WERI-Rb-1 (cell line): ENCODE results near the gene NCKAP5L.

Experiments
- DNase-seq: peaks from one replicate; pipeline ENCODE4 v3.0.0-alpha.2; 2020
- H3K27ac ChIP-seq: fragments of 250-450 bp; sonication (Bioruptor Pico); 2 replicates; pipeline ENCODE4 v1.5.1; 2020; ENCODE audit warnings: mild to moderate bottlenecking, moderate library complexity
- H3K27me3 ChIP-seq: fragments of 250-450 bp; sonication (Bioruptor Pico); 2 replicates; pipeline ENCODE4 v1.5.1; 2021; ENCODE audit warnings: mild to moderate bottlenecking, low read depth, moderate library complexity; ENCODE audit not compliant: insufficient read depth, severe bottlenecking
- H3K36me3 ChIP-seq: fragments of 250-450 bp; sonication (Bioruptor Pico); 2 replicates; pipeline ENCODE4 v1.5.1; 2020; ENCODE audit warnings: mild to moderate bottlenecking, moderate library complexity
- H3K4me3 ChIP-seq: 2 replicates; pipeline ENCODE4 v1.5.1; 2011; ENCODE audit warnings: low read depth, mild to moderate bottlenecking, control low read depth, low read length
- H3K9me3 ChIP-seq: fragments of 250-450 bp; sonication (Bioruptor Pico); 2 replicates; pipeline ENCODE4 v1.5.1; 2021; ENCODE audit warnings: mild to moderate bottlenecking, moderate library complexity; ENCODE audit not compliant: severe bottlenecking
- TF ChIP-seq, protein P1 (sequence below): IDR thresholded peaks from 2 replicates; pipeline ENCODE4 v1.5.1; 2011; ENCODE audit warnings: low read depth, mild to moderate bottlenecking, control low read depth, inconsistent platforms, low read length

NCKAP5L gene

DNA sequence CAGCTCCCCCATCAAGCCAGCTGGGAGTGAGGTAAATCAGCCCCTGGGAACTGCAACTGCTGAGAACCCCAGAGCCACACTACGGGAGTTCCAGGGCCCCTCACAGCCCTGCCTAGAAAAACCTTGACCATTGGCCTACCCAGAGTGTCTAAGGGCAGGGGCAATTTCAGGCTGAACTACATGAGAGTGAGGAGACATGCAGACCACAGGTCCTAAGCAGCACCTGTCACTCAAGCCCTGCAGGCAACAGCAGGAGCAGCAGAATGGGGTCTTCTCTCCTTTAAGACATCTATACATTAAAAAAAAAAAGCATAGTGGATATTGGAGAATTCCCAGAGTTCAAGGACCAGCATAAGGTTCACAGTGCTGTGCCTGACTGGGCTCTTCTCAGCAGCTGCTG is 4.9 kb downstream of the NCKAP5L start:
- Histone ChIP-seq H3K36me3 (no peaks in the 10 kb centered on the region), H3K27ac (no peak overlapping the region), H3K4me3 (no peak overlapping the region), H3K27me3 (no peaks in the 10 kb centered on the region), H3K9me3 (no peaks in the 10 kb centered on the region)
- TF ChIP-seq, protein P1, sequence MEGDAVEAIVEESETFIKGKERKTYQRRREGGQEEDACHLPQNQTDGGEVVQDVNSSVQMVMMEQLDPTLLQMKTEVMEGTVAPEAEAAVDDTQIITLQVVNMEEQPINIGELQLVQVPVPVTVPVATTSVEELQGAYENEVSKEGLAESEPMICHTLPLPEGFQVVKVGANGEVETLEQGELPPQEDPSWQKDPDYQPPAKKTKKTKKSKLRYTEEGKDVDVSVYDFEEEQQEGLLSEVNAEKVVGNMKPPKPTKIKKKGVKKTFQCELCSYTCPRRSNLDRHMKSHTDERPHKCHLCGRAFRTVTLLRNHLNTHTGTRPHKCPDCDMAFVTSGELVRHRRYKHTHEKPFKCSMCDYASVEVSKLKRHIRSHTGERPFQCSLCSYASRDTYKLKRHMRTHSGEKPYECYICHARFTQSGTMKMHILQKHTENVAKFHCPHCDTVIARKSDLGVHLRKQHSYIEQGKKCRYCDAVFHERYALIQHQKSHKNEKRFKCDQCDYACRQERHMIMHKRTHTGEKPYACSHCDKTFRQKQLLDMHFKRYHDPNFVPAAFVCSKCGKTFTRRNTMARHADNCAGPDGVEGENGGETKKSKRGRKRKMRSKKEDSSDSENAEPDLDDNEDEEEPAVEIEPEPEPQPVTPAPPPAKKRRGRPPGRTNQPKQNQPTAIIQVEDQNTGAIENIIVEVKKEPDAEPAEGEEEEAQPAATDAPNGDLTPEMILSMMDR = no peak
- no peak for DNase-seq

GRCh38 chr12:49821373-49822287 is 6.6 kb downstream of the NCKAP5L start:
- no peak overlapping the region for H3K4me3 ChIP-seq
- H3K27ac ChIP-seq = peak overlapping the region; percentile 48
- DNase-seq = no peak
- TF ChIP-seq, protein P1 = no peak
- no peaks in the 10 kb centered on the region for H3K27me3 ChIP-seq
- H3K36me3 ChIP-seq = no peaks in the 10 kb centered on the region
- H3K9me3 ChIP-seq = no peaks in the 10 kb centered on the region

GRCh38 chr12:49819786-49820185 is 8.4 kb downstream of the NCKAP5L start:
- TF ChIP-seq, protein P1 = no peak
- Histone ChIP-seq H3K4me3 (no peak overlapping the region), H3K27me3 (no peaks in the 10 kb centered on the region), H3K36me3 (no peaks in the 10 kb centered on the region), H3K27ac (no peak overlapping the region), H3K9me3 (no peaks in the 10 kb centered on the region)
- DNase-seq = no peak

GRCh38 chr12:49818241-49818895 is 9.8 kb downstream of the NCKAP5L start:
- no peaks in the 10 kb centered on the region for H3K36me3 ChIP-seq
- no peak overlapping the region for H3K27ac ChIP-seq
- DNase-seq = no peak
- no peak overlapping the region for H3K4me3 ChIP-seq
- TF ChIP-seq, protein P1 = no peak
- H3K27me3 ChIP-seq = no peaks in the 10 kb centered on the region
- H3K9me3 ChIP-seq = no peaks in the 10 kb centered on the region

DNA sequence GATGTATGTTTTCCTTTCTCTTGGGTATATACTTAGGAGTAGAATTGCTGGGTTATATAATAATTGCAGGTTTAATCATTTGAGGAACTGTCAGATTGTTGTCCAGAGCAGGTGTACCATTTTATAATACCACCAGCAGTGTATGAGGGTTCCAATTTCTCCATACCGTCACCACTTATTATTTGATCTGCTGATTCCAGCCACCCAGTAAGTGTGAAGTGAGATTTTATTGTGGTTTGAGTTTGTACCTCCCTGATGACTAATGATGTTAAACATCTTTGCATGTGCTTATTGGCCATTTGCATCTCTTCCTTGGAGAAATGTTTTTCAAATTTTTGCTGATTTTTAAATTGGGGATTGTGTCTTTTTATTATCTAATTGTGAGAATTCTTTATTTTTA is 15.1 kb downstream of the NCKAP5L start:
- Histone ChIP-seq H3K4me3 (no peak overlapping the region), H3K27me3 (no peaks in the 10 kb centered on the region), H3K36me3 (no peaks in the 10 kb centered on the region), H3K27ac (no peak overlapping the region), H3K9me3 (no peaks in the 10 kb centered on the region)
- no peak for DNase-seq
- TF ChIP-seq, protein P1 = no peak
